Type B pancreatic cell (in vitro differentiated cells): ENCODE data around the gene IPO7. TPM values are rescaled to one million over a fixed set of nuclear protein-coding genes. Genes with fewer than 3 reads are reported as not detected.
"Not testable (repeated sequence)": the region's sequence is repeated elsewhere in the genome, so short reads cannot be mapped to it uniquely, and the experiment has no call there.

Source experiments
- DNase-seq: peaks from one replicate; pipeline ENCODE4 v3.0.0; 2021; ENCODE audit warnings: mixed read lengths; ENCODE audit not compliant: unreplicated experiment; ENCODE audit errors: extremely low spot score
- H3K27ac Mint-ChIP-seq: 2 replicates; pipeline ENCODE4 v1.8.0; 2021; ENCODE audit warnings: mild to moderate bottlenecking, mixed read lengths
- H3K27me3 Mint-ChIP-seq: 2 replicates; pipeline ENCODE4 v1.8.0; 2021; ENCODE audit warnings: mixed read lengths
- H3K36me3 Mint-ChIP-seq: 2 replicates; pipeline ENCODE4 v1.8.0; 2021; ENCODE audit warnings: mixed read lengths
- H3K4me1 Mint-ChIP-seq: one replicate; pipeline ENCODE4 v1.8.0; 2021; ENCODE audit warnings: mixed read lengths; ENCODE audit not compliant: unreplicated experiment
- H3K4me3 Mint-ChIP-seq: 2 replicates; pipeline ENCODE4 v1.8.0; 2021; ENCODE audit warnings: mild to moderate bottlenecking, mixed read lengths
- H3K9me3 Mint-ChIP-seq: 2 replicates; pipeline ENCODE4 v1.8.0; 2021; ENCODE audit warnings: mixed read lengths
- total RNA-seq: library from RNA; stranded (reverse); gene quantifications from 2 replicates; pipeline ENCODE4 v1.2.1, GENCODE V29; 2021; ENCODE audit warnings: low replicate concordance
- TF ChIP-seq, protein P1 (sequence below): fragments of 200-600 bp; sonication (generic); conservative IDR thresholded peaks from 2 replicates; pipeline ENCODE4 v1.5.0; 2021; ENCODE audit warnings: antibody characterized with exemption, mild to moderate bottlenecking

IPO7 gene
- total RNA-seq, 1 donor from 2014 or later, result 159 TPM

DNA sequence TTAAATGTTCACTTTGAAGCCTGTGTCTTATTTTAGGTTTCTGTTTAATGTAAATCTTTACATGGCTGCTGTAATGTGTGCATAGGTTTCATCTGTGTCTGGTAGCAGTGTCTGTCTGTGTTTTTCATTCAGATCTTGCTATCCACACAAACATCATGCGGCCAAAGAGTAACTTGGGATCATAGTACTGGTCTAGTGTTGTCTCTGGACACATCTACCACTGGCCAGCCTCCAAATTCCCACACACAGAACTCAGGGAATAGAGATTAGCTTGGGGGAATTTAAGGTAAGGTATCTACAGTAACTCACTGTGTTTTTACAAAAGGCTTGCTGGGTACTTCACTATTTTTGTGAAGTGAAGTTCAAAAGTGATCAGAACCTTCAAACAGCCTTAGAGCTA lies 44.3 kb downstream of the IPO7 start:
- TF ChIP-seq, protein P1, sequence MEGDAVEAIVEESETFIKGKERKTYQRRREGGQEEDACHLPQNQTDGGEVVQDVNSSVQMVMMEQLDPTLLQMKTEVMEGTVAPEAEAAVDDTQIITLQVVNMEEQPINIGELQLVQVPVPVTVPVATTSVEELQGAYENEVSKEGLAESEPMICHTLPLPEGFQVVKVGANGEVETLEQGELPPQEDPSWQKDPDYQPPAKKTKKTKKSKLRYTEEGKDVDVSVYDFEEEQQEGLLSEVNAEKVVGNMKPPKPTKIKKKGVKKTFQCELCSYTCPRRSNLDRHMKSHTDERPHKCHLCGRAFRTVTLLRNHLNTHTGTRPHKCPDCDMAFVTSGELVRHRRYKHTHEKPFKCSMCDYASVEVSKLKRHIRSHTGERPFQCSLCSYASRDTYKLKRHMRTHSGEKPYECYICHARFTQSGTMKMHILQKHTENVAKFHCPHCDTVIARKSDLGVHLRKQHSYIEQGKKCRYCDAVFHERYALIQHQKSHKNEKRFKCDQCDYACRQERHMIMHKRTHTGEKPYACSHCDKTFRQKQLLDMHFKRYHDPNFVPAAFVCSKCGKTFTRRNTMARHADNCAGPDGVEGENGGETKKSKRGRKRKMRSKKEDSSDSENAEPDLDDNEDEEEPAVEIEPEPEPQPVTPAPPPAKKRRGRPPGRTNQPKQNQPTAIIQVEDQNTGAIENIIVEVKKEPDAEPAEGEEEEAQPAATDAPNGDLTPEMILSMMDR, result no peak
- no peaks in the 10 kb centered on the region for H3K4me1 Mint-ChIP-seq
- H3K9me3 Mint-ChIP-seq, result no peaks in the 10 kb centered on the region
- no peaks in the 10 kb centered on the region for H3K27me3 Mint-ChIP-seq
- H3K27ac Mint-ChIP-seq, result no peak overlapping the region
- peaks cover 32% of the 10 kb centered on the region for H3K36me3 Mint-ChIP-seq
- no peak overlapping the region for H3K4me3 Mint-ChIP-seq
- DNase-seq, result no peak

GRCh38 chr11:9438611-9439010 lies 54.2 kb downstream of the IPO7 start:
- Mint-ChIP-seq H3K9me3 (no peaks in the 10 kb centered on the region), H3K27me3 (no peaks in the 10 kb centered on the region), H3K4me1 (no peaks in the 10 kb centered on the region), H3K36me3 (peaks cover 40% of the 10 kb centered on the region), H3K4me3 (no peak overlapping the region), H3K27ac (no peak overlapping the region)
- DNase-seq, result no peak
- TF ChIP-seq, protein P1, result no peak

DNA sequence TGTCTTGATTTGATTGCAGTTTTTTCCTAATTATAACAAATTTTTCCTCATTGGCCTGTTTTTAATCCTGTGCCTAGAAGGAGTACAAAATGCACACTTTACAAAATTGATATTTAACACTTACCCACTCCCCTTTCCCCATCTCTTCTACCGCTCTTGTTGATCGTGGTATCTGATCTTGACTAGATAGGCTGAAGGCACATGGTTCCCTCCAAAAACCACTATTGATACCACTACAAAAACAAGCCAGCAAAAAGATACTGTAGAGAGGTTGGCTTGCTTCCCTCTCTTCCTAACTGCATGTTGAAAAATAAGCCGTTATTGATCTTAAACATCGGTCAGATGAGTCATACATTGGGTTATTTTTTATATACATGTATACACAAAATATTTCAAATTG lies 61.8 kb downstream of the IPO7 start:
- Mint-ChIP-seq H3K4me3 (no peak overlapping the region), H3K27me3 (no peaks in the 10 kb centered on the region), H3K4me1 (no peaks in the 10 kb centered on the region), H3K36me3 (peaks cover 28% of the 10 kb centered on the region), H3K9me3 (no peaks in the 10 kb centered on the region), H3K27ac (no peak overlapping the region)
- DNase-seq, result no peak
- TF ChIP-seq, protein P1, result no peak

- DNase-seq, result no peak
- no peak overlapping the region for H3K4me3 Mint-ChIP-seq
- TF ChIP-seq, protein P1, result no peak
- peaks cover 24% of the 10 kb centered on the region for H3K36me3 Mint-ChIP-seq
- H3K4me1 Mint-ChIP-seq, result no peaks in the 10 kb centered on the region
- H3K27ac Mint-ChIP-seq, result peak overlapping the region; percentile 21
- H3K27me3 Mint-ChIP-seq, result no peaks in the 10 kb centered on the region
- H3K9me3 Mint-ChIP-seq, result peaks cover 8% of the 10 kb centered on the region
Observed at GRCh38 chr11:9448576-9449352, 64.3 kb downstream of the IPO7 start.

DNA sequence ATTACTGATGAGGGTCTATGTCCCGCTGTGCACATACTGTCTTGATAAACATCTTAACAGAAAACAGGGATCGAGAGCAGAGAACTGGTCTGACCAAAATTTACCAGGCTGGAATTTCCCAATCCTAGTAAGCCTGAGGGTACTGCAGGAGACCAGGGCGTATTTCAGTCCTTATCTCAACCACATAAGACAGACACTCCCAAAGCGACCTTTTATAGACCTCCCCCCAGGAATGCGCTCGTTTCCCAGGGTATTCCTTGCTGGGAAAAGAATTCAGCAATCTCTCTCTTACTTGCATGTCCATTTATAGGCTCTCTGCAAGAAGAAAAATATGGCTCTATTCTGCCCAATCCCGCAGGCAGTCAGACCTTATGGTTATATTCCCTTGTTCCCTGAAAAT lies 67.6 kb downstream of the IPO7 start:
- H3K36me3 Mint-ChIP-seq, result peaks cover 18% of the 10 kb centered on the region
- peak overlapping the region; percentile 29 for H3K27ac Mint-ChIP-seq
- H3K4me1 Mint-ChIP-seq, DNase-seq, H3K9me3 Mint-ChIP-seq, H3K4me3 Mint-ChIP-seq, H3K27me3 Mint-ChIP-seq: not testable (repeated sequence)

GRCh38 chr11:9455722-9456121 lies 71.3 kb downstream of the IPO7 start:
- no peak overlapping the region for H3K27ac Mint-ChIP-seq
- TF ChIP-seq, protein P1, result no peak
- peaks cover 13% of the 10 kb centered on the region for H3K9me3 Mint-ChIP-seq
- no peak for DNase-seq
- H3K4me1 Mint-ChIP-seq, result peaks cover 5% of the 10 kb centered on the region
- H3K36me3 Mint-ChIP-seq, result peaks cover 17% of the 10 kb centered on the region
- H3K27me3 Mint-ChIP-seq, result no peaks in the 10 kb centered on the region
- no peak overlapping the region for H3K4me3 Mint-ChIP-seq
